Memory B cell (primary cell): Measurements from ENCODE around the gene GRM5.
"Not testable (repeated sequence)": the region's sequence is repeated elsewhere in the genome, so short reads cannot be mapped to it uniquely, and the experiment has no call there.

Experiments
- ATAC-seq: fragments of 150-1000 bp; cut with Tn5 transposase; 2 replicates; pipeline ENCODE4 v1.10.0; 2021; ENCODE audit warnings: low read depth, mild to moderate bottlenecking, moderate library complexity
- DNase-seq, 2 donors: peaks; one replicate each; pipeline ENCODE4 v3.0.0; 2022; ENCODE audit warnings: low spot score in 2 of 2
- H3K27ac Mint-ChIP-seq: one replicate; pipeline ENCODE4 v1.8.0; 2022; ENCODE audit warnings: mild to moderate bottlenecking, moderate library complexity, mixed read lengths
- H3K27me3 Mint-ChIP-seq: one replicate; pipeline ENCODE4 v1.8.0; 2022; ENCODE audit warnings: mixed read lengths
- H3K36me3 Mint-ChIP-seq: one replicate; pipeline ENCODE4 v1.8.0; 2022; ENCODE audit warnings: mild to moderate bottlenecking, mixed read lengths
- H3K4me1 Mint-ChIP-seq: one replicate; pipeline ENCODE4 v1.8.0; 2022; ENCODE audit warnings: mixed read lengths
- H3K4me3 Mint-ChIP-seq: one replicate; pipeline ENCODE4 v1.8.0; 2022; ENCODE audit warnings: mild to moderate bottlenecking, moderate library complexity, mixed read lengths
- H3K9me3 Mint-ChIP-seq: one replicate; pipeline ENCODE4 v1.8.0; 2022; ENCODE audit warnings: mixed read lengths

Gene GRM5

DNA sequence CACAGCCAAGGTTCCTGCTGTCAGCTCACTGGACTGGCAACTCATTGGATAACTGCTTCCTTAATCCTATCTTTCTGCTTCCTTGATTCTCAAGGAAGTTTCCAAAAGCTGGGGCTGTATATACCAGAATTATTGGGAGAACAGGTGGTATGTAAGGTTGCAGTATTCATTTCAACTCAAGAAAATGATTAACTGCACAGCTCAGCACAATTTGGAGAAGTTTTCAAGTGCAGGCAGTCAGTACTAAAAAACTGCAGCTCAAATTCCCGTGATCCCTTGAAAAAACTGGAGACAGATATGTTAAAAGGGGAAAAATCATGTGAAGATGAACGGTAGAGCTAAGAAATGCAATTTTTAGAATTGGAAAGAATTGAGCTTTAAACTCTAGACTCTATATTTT lies 44.4 kb downstream of the GRM5 start:
- no peaks in the 10 kb centered on the region for H3K4me1 Mint-ChIP-seq
- no peaks in the 10 kb centered on the region for H3K36me3 Mint-ChIP-seq
- H3K27ac Mint-ChIP-seq, result no peak overlapping the region
- peaks cover 4% of the 10 kb centered on the region for H3K9me3 Mint-ChIP-seq
- H3K4me3 Mint-ChIP-seq, result no peak overlapping the region
- DNase-seq (no peak), ATAC-seq (no peak)
- H3K27me3 Mint-ChIP-seq, result no peaks in the 10 kb centered on the region

DNA sequence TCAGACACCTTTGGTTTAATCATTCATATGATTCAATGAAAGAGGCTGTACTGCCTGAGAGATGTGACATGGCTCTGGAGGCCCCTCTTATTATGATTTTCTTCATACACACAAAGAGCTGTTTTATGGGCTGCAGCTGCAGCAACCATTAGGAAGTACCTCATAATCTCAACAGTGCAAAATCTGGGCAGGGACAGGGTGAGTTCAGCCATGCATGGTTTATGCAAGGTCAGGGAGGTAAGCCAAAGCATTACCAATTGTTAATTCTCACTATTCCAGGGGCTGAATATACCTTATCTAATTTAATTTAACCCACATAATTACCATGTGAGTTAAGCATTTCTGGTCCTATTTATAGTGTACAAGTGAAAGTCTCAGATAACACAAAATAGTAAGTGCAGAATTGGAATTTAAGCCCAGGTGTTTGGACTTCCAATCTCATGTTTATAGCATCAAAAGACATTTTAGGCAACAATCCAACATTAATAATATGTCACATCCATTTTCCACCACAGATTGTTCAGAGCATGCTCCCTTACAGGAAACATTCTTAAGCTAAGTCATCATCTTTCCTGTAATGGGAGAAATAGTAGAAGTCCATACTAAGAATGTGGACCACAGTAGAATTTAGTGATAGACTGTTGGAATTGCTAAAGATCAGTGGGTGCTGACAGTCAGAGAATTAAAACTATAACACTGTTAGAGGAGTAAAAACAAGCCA lies 45.8 kb downstream of the GRM5 start:
- not testable (repeated sequence) for H3K9me3 Mint-ChIP-seq, H3K36me3 Mint-ChIP-seq, ATAC-seq, H3K4me1 Mint-ChIP-seq, H3K4me3 Mint-ChIP-seq, H3K27me3 Mint-ChIP-seq, DNase-seq, H3K27ac Mint-ChIP-seq

DNA sequence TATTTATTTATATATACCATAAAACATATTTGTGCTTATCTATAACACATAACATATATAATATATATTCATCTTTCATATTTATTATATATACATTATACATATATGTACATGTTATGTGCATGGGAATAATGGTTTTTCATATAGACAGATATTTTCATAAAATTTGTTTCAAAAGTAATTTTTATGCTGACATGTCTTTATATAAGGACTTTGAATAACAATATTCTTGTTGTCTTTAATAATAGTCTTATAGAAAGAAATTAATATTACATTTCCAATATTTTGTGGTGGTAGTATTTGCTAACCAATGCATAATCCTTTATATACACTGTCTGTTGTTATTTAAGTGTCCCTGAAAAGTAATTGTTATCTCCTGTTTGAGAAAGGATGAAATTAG lies 49.6 kb downstream of the GRM5 start:
- DNase-seq, result no peak
- H3K36me3 Mint-ChIP-seq, result no peaks in the 10 kb centered on the region
- no peaks in the 10 kb centered on the region for H3K27me3 Mint-ChIP-seq
- ATAC-seq, result no peak
- no peaks in the 10 kb centered on the region for H3K4me1 Mint-ChIP-seq
- no peak overlapping the region for H3K4me3 Mint-ChIP-seq
- peaks cover 1% of the 10 kb centered on the region for H3K9me3 Mint-ChIP-seq
- H3K27ac Mint-ChIP-seq, result no peak overlapping the region

DNA sequence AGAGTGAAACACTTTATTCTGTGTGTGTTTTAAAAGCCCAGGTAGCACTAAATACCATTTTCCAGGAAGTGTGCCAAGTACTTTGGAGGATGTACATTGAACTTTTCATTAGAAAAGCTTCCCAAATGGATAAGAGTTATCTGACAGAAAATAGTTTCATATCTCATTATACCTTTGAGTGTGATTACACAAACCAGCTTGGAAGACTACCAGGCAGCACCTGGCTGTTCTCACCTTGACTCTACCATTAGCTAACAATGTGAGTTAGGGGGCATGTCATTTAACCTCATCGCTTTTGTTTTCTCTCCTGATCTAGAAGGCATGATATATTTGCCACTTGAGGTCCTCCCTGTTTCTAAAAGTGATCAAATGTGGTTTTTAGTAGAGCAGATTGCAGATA lies 50.2 kb downstream of the GRM5 start:
- no peaks in the 10 kb centered on the region for H3K4me1 Mint-ChIP-seq
- H3K36me3 Mint-ChIP-seq, result no peaks in the 10 kb centered on the region
- H3K27me3 Mint-ChIP-seq, result no peaks in the 10 kb centered on the region
- DNase-seq, result no peak
- peaks cover 1% of the 10 kb centered on the region for H3K9me3 Mint-ChIP-seq
- ATAC-seq, result no peak
- H3K27ac Mint-ChIP-seq, result no peak overlapping the region
- H3K4me3 Mint-ChIP-seq, result no peak overlapping the region

DNA sequence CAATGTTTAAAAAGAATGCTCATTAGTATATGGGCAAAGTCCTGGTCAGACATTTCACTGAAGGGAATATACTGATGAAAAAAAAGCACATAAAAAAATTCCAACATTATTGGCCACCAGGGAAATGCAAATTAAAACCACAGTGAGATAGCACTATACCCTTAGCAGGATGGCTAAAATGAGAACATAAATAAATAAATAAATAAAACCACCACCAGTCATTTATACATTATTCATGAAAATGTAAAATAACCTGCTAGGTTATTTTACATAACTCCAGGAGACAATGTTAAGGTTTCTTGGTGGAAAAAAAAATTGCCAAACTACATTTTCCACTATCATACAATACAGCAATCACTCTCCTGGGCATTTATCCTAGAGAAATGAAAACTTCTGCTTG lies 64.9 kb downstream of the GRM5 start:
- ATAC-seq, H3K27me3 Mint-ChIP-seq, DNase-seq, H3K36me3 Mint-ChIP-seq, H3K4me3 Mint-ChIP-seq, H3K4me1 Mint-ChIP-seq, H3K27ac Mint-ChIP-seq, H3K9me3 Mint-ChIP-seq: not testable (repeated sequence)

DNA sequence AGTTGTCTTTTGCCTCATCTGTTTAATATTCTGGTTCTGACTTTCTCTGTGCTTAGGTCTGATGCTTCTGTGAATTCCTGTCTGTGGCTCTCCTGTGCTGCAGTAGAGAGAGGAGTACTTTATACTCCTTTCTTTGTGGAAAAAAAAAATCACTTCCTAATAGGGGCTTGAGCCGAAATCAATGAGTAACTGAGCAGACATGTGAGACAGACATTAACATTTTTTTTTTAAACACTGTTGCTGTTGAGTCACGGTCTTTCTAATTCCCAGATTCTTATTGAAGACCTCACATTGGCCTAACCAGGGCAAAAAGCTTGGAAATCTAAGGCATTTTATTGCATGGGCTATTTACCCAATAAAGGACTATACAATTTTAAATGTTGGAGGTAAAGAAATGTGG lies 86.1 kb downstream of the GRM5 start:
- DNase-seq (no peak), ATAC-seq (no peak)
- H3K4me3 Mint-ChIP-seq, result no peak overlapping the region
- H3K36me3 Mint-ChIP-seq, result no peaks in the 10 kb centered on the region
- no peaks in the 10 kb centered on the region for H3K9me3 Mint-ChIP-seq
- no peaks in the 10 kb centered on the region for H3K4me1 Mint-ChIP-seq
- H3K27ac Mint-ChIP-seq, result no peak overlapping the region
- no peaks in the 10 kb centered on the region for H3K27me3 Mint-ChIP-seq

DNA sequence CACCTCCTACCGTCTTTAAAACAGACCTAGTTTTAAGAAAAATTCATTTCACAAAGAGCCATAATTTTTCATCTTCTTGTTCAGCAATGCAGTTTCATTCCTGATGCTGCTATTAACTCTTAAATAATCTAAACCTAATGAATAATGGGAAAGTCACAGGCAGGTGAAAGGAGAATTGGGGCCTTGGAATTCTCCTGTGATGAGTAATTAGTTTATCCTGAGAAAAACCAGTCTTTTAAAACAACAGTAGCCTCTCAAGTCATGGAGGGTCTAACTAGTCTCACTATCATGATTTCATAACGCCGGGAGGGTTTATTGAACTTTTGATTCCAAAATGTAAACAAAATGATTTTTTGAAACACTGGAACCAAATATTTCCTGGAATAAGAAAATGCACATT lies 86.8 kb downstream of the GRM5 start:
- H3K4me1 Mint-ChIP-seq, ATAC-seq, H3K4me3 Mint-ChIP-seq, H3K27ac Mint-ChIP-seq, H3K9me3 Mint-ChIP-seq, H3K27me3 Mint-ChIP-seq, H3K36me3 Mint-ChIP-seq, DNase-seq: not testable (repeated sequence)

DNA sequence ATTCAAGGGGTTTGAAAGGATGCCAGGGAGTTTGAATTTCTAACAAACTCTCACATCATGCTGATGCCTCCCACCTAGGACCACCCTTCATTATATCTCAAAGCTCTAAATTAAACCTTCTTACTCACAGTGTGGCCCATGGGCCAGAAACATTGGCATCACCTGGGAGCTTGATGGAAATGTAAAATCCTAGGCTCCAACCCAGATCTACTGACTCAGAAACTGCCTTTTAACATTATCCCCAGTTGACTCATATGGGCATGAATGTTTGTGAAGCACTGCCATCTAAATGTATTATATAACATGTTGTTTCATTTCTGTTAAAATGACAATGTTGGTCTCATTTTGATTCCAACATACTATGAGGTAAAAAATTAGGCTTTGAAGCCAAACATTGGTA lies 90.3 kb downstream of the GRM5 start:
- DNase-seq, result not testable (repeated sequence)

DNA sequence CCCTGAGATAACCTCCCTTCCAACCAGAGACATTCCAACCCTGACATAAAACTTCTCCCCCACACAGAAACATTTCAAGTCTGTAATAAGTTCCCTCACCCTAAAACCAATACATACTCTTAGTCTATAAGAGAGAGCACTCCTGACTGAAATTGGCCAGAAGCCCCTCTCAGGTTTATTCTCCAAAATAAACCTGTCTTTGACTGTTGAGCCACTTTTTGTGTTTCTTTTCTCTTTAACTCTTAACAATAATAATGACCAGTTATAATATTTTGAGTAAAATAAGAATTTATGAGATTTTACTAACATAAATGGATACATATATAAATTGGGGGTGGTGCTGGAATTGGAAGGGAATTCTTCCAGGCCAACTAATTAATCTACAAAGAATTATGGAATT lies 93.6 kb downstream of the GRM5 start:
- DNase-seq (no peak), ATAC-seq (no peak)
- H3K27ac Mint-ChIP-seq, result no peak overlapping the region
- H3K4me1 Mint-ChIP-seq, result no peaks in the 10 kb centered on the region
- no peak overlapping the region for H3K4me3 Mint-ChIP-seq
- H3K9me3 Mint-ChIP-seq, result no peaks in the 10 kb centered on the region
- H3K27me3 Mint-ChIP-seq, result no peaks in the 10 kb centered on the region
- H3K36me3 Mint-ChIP-seq, result no peaks in the 10 kb centered on the region

More for the DNA sequence above, 90.3 kb downstream of the GRM5 start:
- not testable (repeated sequence) for H3K27ac Mint-ChIP-seq, ATAC-seq, H3K27me3 Mint-ChIP-seq, H3K4me3 Mint-ChIP-seq, H3K4me1 Mint-ChIP-seq, H3K9me3 Mint-ChIP-seq, H3K36me3 Mint-ChIP-seq

DNA sequence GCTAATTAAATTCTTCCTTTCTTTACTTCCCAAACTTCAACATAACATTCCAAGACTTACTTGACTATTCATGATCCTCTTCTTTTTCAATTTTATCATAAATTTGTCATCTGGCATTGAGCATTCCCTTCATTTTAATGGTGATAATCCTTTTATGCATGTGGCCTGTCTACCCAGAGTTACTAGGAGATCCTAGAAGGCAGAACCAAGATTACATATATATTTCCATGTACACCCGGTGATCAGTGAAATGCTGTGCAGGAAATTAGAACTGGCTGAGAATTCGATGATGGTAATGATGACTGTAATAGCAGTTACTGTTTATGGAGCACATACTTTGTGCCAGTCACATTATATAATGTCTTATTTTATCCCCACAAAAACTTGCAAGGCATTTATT lies 104.2 kb downstream of the GRM5 start:
- not testable (repeated sequence) for DNase-seq, H3K27ac Mint-ChIP-seq, H3K4me3 Mint-ChIP-seq, ATAC-seq, H3K9me3 Mint-ChIP-seq, H3K27me3 Mint-ChIP-seq, H3K36me3 Mint-ChIP-seq, H3K4me1 Mint-ChIP-seq

DNA sequence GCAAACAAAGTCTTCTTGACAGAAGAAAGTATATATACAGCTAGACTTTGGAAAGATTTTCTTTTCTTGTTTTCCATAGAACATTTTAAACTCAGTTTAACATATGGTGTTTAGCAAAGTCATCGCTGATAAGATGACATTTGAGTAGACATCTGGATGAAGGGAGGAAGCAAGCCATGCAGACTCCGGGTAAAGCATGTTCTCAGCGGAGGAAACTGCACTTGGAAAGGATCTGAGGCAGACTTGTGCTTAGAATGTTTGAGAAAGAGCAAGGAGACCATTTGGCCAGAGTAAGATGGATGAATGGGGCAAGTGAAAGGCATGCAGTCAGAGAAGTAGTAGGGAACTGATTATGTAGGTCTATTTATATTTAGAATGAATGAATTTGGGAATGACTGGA lies 105.9 kb downstream of the GRM5 start:
- H3K27me3 Mint-ChIP-seq, ATAC-seq, DNase-seq, H3K4me1 Mint-ChIP-seq, H3K4me3 Mint-ChIP-seq, H3K9me3 Mint-ChIP-seq, H3K36me3 Mint-ChIP-seq, H3K27ac Mint-ChIP-seq: not testable (repeated sequence)

DNA sequence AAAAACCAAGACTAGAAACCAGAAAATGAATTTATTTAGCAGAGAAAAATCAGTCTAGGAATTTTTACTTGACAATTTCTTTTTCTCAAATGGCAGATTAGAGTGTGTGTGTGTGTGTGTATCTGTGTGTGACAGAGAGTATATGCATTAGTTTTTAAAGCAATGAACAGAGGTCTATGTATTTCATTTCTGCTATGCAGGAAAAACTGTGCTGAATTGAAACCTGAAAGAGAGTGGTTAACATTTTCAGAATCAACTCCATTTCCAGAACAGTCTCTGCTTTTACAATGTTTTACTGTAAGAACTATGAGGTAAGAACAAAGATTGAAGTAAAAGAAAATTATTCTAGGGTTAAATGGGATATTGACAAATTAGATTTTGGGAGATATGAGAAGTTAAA lies 114.8 kb downstream of the GRM5 start:
- no peak overlapping the region for H3K4me3 Mint-ChIP-seq
- ATAC-seq (no peak), DNase-seq (no peak)
- no peaks in the 10 kb centered on the region for H3K27me3 Mint-ChIP-seq
- no peaks in the 10 kb centered on the region for H3K36me3 Mint-ChIP-seq
- H3K27ac Mint-ChIP-seq, result no peak overlapping the region
- no peaks in the 10 kb centered on the region for H3K4me1 Mint-ChIP-seq
- peaks cover 1% of the 10 kb centered on the region for H3K9me3 Mint-ChIP-seq

DNA sequence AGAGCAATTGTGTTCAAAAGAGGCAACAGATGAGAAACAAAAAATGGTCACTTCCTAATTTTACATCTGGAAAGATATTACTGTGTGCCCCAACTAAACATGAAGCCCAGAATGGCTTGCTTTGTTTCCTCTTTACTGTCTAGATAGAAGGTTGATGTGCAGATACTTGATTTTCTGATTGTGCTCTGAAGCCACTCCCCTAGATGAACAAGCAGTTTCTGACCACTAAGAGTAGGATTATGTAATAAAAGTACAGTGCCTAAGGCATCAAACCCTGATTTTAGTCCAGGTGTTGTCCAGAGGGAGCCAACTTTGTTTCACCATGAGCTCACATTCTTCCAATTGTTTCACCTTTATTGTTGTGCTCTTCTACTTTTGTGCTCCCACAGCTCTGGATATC lies 116.9 kb downstream of the GRM5 start:
- not testable (repeated sequence) for H3K36me3 Mint-ChIP-seq, H3K27ac Mint-ChIP-seq, ATAC-seq, H3K4me1 Mint-ChIP-seq, DNase-seq, H3K4me3 Mint-ChIP-seq, H3K27me3 Mint-ChIP-seq, H3K9me3 Mint-ChIP-seq

DNA sequence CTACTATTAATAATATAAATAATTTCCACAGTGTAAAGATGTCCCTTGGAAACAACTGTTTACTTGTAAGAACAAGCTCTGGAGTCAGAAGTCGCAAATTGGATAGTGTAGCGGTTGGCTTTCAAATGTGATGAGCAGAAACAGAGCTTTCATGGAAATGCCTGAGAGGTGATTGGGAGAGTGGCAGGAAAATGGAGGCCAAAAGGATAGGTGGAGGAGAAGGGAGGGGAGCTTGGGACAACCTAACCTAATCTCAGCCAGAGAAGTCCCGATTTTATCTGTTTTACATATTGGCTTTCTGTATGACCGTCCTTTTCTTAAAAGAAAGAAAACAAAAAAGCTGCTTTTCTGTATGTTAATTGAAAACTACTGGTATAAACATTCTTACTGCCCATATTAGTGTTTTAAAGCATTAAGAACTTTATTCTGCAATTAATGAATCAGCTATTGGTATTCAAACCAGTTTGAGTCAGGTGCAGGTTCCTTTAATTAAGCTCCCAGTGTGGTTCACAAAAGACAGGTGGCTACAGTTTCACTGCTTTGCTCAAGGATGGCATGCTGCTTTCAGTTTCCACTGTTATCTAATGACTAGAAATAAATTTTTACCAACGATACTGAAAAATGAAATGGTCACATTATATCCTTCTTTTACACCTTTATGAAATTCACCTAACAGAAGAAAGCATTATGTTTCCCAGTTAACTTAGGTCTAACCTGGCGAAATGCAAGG lies 117.8 kb downstream of the GRM5 start:
- not testable (repeated sequence) for H3K4me3 Mint-ChIP-seq, H3K27me3 Mint-ChIP-seq, H3K9me3 Mint-ChIP-seq, ATAC-seq, DNase-seq, H3K36me3 Mint-ChIP-seq, H3K4me1 Mint-ChIP-seq, H3K27ac Mint-ChIP-seq

DNA sequence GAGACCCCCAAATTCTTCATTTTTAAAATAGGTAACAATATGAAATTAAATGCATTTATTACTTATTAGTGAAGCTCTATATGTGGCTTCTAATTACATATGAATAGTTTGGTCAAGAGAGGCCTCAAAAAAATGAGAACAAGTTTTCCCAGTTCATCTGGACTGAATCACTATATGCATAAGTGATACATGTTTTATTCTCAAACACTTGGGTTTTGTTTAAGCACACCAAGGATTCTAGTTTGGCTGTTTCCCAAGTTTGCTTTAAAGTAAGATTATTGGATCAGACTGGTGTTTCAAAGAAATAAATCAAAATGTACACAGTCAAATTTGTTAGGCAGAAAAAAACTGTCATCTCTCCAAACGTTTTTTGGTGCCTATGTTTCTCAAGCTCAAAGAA lies 136.1 kb downstream of the GRM5 start:
- not testable (repeated sequence) for H3K4me1 Mint-ChIP-seq, H3K4me3 Mint-ChIP-seq, H3K9me3 Mint-ChIP-seq

More for the DNA sequence above, 136.1 kb downstream of the GRM5 start:
- not testable (repeated sequence) for DNase-seq, H3K36me3 Mint-ChIP-seq, ATAC-seq, H3K27me3 Mint-ChIP-seq, H3K27ac Mint-ChIP-seq
